Inferior parietal cortex (tissue), 1 donor: ENCODE data around the gene PPIP5K1.
A peak's percentile ranks its signal among the peaks of the same experiment; 100 is the strongest.
"Not testable (repeated sequence)": the region's sequence is repeated elsewhere in the genome, so short reads cannot be mapped to it uniquely, and the experiment has no call there.

Experiments used
- DNase-seq: peaks from one replicate; pipeline ENCODE4 v3.0.0-alpha.2; 2016; ENCODE audit errors: extremely low spot score

Gene PPIP5K1

DNA sequence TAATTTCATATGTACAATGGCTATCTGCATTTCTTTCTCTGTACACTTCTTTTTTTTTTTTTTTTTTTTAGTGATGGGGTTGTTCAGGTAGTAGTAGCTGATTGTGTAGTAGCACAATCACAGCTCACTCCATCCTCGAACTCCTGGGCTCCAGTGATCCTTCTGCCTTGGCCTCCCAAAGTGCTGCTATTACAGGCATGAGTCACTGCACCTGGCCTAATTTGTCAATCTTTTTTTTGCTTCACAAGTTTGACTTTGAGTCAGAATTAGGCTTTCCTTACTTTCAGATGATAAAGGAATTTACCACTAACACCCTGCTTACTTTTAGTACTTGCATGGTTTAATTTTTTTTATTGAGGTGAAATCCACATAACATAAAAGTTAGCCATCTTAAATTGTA, 44.6 kb downstream of the PPIP5K1 start:
- no peak for DNase-seq

GRCh38 chr15:43544266-43544665, 45.7 kb downstream of the PPIP5K1 start:
- no peak for DNase-seq

- DNase-seq = no peak
These were observed 48.2 kb downstream of the PPIP5K1 start for GRCh38 chr15:43541785-43542184.

- DNase-seq = no peak
These were observed 51.9 kb downstream of the PPIP5K1 start for GRCh38 chr15:43538091-43538490.

DNA sequence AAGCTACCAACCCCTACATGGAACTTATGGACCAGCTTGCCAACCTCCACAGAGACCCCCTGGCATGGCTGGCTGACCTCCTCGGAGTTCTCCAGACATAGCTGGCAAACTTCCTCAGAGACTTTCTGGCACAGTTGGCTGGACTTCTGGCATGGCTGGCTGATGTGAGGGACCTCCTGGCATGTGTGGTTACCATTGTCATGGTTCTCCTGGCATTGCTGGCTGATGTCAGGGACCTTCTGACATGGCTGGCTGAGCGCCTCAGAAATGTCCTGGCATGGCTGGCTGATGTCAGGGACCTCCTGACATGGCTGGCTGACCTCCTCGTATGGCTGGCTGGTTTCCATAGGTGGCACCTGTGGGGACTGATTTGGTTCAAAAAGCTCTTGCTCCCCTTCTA, 55.1 kb downstream of the PPIP5K1 start:
- no peak for DNase-seq

DNA sequence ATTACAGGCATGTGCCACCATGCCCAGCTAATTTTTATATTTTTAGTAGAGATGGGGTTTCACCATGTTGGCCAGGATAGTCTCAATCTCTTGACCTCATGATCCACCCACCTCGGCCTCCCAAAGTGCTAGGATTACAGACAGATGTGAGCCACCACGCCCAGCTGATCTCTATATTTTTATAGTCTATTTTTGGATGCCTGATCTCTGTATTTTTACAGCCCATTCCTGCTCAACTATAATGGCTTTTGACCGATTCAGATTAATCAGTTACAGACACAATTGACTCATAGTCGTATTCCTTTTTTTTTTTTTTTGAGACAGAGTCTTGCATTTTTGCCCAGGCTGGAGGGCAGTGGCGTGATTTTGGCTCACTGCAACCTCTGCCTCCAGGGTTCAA, 57.2 kb downstream of the PPIP5K1 start:
- not testable (repeated sequence) for DNase-seq

GRCh38 chr15:43531018-43531670, 58.9 kb downstream of the PPIP5K1 start:
- DNase-seq = no peak

- no peak for DNase-seq
These were observed 60.2 kb downstream of the PPIP5K1 start for GRCh38 chr15:43529587-43530345.

GRCh38 chr15:43529141-43529540, 60.9 kb downstream of the PPIP5K1 start:
- DNase-seq = no peak

GRCh38 chr15:43528542-43529007, 61.4 kb downstream of the PPIP5K1 start:
- no peak for DNase-seq

- no peak for DNase-seq
These were observed 62.0 kb downstream of the PPIP5K1 start for GRCh38 chr15:43527802-43528541.

DNA sequence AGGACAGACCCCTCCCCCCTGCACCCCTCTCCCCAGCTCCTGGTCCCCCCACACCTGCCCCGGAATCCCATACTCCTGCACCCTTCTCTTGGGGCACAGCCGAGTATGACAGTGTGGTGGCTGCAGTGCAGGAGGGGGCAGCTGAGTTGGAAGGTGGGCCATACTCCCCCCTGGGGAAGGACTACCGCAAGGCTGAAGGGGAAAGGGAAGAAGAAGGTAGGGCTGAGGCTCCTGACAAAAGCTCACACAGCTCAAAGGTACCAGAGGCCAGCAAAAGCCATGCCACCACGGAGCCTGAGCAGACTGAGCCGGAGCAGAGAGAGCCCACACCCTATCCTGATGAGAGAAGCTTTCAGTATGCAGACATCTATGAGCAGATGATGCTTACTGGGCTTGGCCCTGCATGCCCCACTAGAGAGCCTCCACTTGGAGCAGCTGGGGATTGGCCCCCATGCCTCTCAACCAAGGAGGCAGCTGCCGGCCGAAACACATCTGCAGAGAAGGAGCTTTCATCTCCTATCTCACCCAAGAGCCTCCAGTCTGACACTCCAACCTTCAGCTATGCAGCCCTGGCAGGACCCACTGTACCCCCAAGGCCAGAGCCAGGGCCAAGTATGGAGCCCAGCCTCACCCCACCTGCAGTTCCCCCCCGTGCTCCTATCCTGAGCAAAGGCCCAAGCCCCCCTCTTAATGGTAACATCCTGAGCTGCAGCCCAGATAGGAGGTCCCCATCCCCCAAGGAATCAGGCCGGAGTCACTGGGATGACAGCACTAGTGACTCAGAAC, 62.8 kb downstream of the PPIP5K1 start:
- DNase-seq = no peak

DNA sequence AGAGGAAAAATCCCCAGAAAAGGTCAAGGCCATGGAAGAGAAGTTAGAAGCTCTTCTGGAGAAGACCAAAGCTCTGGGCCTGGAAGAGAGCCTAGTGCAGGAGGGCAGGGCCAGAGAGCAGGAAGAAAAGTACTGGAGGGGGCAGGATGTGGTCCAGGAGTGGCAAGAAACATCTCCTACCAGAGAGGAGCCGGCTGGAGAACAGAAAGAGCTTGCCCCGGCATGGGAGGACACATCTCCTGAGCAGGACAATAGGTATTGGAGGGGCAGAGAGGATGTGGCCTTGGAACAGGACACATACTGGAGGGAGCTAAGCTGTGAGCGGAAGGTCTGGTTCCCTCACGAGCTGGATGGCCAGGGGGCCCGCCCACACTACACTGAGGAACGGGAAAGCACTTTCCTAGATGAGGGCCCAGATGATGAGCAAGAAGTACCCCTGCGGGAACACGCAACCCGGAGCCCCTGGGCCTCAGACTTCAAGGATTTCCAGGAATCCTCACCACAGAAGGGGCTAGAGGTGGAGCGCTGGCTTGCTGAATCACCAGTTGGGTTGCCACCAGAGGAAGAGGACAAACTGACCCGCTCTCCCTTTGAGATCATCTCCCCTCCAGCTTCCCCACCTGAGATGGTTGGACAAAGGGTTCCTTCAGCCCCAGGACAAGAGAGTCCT, 63.6 kb downstream of the PPIP5K1 start:
- no peak for DNase-seq

DNA sequence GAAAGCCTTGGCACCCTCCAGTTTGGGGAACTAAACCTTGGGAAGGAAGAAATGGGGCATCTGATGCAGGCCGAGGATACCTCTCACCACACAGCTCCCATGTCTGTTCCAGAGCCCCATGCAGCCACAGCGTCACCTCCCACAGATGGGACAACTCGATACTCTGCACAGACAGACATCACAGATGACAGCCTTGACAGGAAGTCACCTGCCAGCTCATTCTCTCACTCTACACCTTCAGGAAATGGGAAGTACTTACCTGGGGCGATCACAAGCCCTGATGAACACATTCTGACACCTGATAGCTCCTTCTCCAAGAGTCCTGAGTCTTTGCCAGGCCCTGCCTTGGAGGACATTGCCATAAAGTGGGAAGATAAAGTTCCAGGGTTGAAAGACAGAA, 64.9 kb downstream of the PPIP5K1 start:
- no peak for DNase-seq

GRCh38 chr15:43524254-43524845, 65.7 kb downstream of the PPIP5K1 start:
- DNase-seq = no peak

GRCh38 chr15:43523646-43524045, 66.4 kb downstream of the PPIP5K1 start:
- no peak for DNase-seq

GRCh38 chr15:43522247-43522646, 67.8 kb downstream of the PPIP5K1 start:
- no peak for DNase-seq

GRCh38 chr15:43521419-43521818, 68.6 kb downstream of the PPIP5K1 start:
- no peak for DNase-seq

DNA sequence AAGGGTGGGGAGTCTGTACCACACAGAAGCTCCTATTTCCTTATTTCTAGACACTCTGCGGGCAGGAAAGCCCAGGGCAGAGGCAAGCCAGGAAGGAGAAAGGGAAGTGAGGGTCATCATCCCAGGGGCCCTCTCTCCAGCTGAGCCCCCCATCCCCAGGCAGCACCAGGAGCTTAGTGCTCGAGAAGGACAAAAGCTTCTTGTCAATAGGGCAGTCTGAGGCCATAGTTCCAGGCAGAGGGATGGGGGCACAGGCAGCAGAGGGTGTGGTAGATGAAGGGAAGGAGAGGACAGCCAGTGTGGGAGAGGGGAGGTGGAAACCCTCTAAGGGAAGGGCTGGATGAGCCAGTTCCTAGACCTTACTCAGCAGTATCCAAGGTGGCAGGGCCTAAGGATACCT, 69.9 kb downstream of the PPIP5K1 start:
- DNase-seq = no peak

DNA sequence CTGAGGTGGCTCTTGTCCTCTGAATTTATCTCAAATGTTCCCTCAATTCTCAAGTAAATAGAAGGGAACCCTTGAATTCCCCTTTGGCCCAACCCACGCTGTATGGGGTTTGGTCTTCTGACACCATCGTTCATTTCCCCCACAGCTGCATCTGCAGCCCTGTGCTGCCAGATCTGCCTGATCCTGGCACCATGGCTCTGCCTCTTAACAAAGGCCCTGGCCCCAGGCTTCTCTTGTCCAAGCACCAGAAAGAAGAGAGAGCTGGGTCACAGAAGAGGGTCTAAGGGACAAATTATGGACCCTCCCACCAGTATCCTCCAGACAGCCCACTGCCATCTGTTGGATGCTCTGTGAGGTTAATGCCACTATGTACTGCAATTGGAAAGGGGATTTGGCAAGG, 70.8 kb downstream of the PPIP5K1 start:
- peak; percentile 58 for DNase-seq

DNA sequence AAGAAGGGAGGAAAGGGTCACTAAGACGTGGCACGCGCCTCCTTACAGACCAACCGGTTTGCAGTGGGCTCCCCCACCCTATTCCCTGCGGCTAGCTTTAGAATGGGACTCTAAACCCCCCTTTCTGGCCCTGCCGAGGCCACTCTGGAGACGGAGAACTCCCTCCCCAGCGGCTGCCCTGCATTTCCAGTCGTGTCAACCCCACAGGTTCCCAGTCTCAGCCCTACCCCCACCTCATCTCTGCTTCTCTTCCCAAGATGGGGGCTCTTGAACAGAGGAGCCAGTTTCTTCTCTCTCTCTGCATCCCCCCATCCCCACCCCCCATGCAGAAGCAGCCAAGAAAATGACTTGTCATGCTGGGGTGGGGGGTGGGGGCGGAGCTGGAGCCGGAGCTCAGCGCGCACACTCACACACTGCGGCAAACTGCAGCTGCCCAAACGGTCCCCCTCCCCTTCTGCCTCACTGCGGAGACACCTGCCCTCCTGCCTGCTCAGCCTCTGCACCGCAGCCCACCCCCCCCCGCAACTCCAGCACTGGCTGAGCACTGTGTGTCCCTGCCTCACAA, 71.7 kb downstream of the PPIP5K1 start:
- DNase-seq = peak; percentile 73
